ENCODE data around the gene SLC17A7. TPM values are rescaled to one million over a fixed set of nuclear protein-coding genes. Genes with fewer than 3 reads are reported as not detected.

Gene SLC17A7
- total and polyA plus RNA-seq, 10 donors = 0.07 to 0.13 (median 0.10) TPM; not detected in 5

DNA sequence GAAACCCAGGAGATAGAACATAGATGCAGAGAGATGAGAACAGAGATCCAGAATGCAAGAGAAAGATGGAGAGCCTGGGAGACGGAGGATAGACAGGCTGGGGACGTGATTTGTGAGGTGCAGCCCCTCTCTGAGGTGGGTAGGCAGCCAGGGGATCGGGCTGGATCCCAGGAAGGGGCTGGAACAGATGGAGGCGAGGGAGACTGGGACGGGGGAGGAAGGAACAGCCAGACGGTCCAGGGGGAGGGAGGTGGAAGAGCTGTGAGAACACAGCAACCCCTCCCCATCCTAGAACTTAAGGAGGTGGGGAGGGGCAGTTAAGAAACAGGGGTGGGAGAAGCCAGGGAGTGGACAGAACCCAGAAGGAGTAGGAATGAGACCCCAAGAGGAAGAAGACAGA, 3.1 kb downstream of the SLC17A7 start:
- no peaks in the 10 kb centered on the region for H3K9me3 ChIP-seq
- no peak for DNase-seq
- H3K4me3 ChIP-seq = no peak overlapping the region
- WGBS, 5 donors = 6 to 16% (median 14%) methylated on average over 6 of the region's 6 CpGs
- H3K27ac ChIP-seq = no peak overlapping the region
- TF ChIP-seq POLR2AphosphoS5 (IDR thresholded peaks at IDR 0.05) (no peak), POLR2A (IDR thresholded peaks at IDR 0.05) (no peak)
- TF ChIP-seq, protein P1, sequence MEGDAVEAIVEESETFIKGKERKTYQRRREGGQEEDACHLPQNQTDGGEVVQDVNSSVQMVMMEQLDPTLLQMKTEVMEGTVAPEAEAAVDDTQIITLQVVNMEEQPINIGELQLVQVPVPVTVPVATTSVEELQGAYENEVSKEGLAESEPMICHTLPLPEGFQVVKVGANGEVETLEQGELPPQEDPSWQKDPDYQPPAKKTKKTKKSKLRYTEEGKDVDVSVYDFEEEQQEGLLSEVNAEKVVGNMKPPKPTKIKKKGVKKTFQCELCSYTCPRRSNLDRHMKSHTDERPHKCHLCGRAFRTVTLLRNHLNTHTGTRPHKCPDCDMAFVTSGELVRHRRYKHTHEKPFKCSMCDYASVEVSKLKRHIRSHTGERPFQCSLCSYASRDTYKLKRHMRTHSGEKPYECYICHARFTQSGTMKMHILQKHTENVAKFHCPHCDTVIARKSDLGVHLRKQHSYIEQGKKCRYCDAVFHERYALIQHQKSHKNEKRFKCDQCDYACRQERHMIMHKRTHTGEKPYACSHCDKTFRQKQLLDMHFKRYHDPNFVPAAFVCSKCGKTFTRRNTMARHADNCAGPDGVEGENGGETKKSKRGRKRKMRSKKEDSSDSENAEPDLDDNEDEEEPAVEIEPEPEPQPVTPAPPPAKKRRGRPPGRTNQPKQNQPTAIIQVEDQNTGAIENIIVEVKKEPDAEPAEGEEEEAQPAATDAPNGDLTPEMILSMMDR (IDR thresholded peaks at IDR 0.05 in 8 of 11, conservative IDR thresholded peaks at IDR 0.05 in 3 of 11) = no peak
- H3K4me1 ChIP-seq = peaks cover 0 to 40% (median 22%) of the 10 kb centered on the region in 6 donors
- peaks cover 7 to 99% (median 91%) of the 10 kb centered on the region in 7 donors for H3K27me3 ChIP-seq (replicated peaks in 1 of 7)
- H3K36me3 ChIP-seq = no peaks in the 10 kb centered on the region
- intact Hi-C loops (cut with DNase I; ENCODE audit: low total_unique reads) = no loop called here

DNA sequence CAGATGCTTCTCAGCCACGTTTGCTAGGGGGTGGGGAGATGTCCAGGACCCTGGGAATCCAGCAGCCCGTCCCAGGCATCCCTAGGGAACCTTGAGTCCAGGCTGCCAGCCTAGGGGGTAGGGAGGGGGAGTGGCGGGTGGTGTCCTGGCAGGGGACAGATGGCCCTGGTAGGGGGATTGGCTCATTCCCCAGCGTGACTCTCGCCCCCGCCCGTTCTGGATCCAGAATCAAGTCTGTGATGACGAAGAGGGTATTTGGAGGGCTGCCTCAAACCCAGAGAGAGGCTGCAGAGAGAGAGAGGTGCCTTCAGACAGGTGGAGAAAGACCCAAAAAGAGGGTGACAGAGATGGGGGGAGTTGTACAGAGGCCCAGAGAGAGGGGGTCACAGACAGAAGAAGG, 4.1 kb downstream of the SLC17A7 start:
- Histone ChIP-seq H3K4me1 (peaks cover 0 to 40% (median 23%) of the 10 kb centered on the region in 6 donors), H3K27me3 (replicated peaks in 1 of 7) (peaks cover 9 to 100% (median 98%) of the 10 kb centered on the region in 7 donors), H3K4me3 (no peak overlapping the region), H3K9me3 (no peaks in the 10 kb centered on the region), H3K36me3 (no peaks in the 10 kb centered on the region), H3K27ac (no peak overlapping the region)
- intact Hi-C loops (cut with DNase I; ENCODE audit: low total_unique reads) = no loop called here
- no peak for TF ChIP-seq POLR2A (IDR thresholded peaks at IDR 0.05)
- TF ChIP-seq POLR2AphosphoS5 (IDR thresholded peaks at IDR 0.05) = no peak
- TF ChIP-seq, protein P1 (IDR thresholded peaks at IDR 0.05 in 8 of 11, conservative IDR thresholded peaks at IDR 0.05 in 3 of 11) = no peak
- no peak for DNase-seq
- 14 to 26% (median 17%) methylated on average over 8 of the region's 8 CpGs for WGBS, 5 donors

DNA sequence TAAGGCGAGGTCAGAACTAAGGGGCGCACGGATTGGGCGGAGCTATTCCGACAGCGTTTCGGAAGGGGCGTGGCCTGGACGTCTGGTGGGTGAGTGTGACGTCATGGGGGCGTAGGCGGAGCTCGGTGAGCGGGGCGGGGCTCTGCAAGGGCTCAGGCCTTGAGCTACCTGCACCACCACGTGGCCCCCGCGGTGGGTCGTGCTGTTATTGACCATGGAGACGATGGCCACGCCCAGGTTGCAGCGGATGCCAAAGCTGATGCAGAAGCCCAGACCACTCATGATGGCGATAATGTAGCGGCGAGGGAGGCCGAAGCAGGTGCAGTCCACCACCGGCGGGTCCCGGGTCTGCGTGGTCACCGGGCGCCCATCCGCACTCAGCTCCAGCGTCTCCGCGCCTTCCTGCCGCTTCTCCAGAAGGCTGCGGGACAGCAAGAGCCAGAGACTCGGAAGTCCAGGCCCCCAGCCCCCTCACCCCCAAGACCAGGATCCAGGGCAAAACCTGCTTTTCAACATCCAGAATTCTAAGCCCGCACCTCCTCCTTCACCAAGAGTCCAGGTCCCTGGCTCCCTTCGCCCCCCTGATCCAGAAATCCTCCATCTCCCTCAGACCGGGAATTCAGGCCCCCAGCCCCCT, 4.8 kb downstream of the SLC17A7 start:
- TF ChIP-seq POLR2AphosphoS5 (IDR thresholded peaks at IDR 0.05) (no peak), POLR2A (IDR thresholded peaks at IDR 0.05) (no peak)
- TF ChIP-seq, protein P1 (IDR thresholded peaks at IDR 0.05 in 8 of 11, conservative IDR thresholded peaks at IDR 0.05 in 3 of 11) = no peak
- no peaks in the 10 kb centered on the region for H3K36me3 ChIP-seq
- no peak for DNase-seq
- intact Hi-C loops (cut with DNase I; ENCODE audit: low total_unique reads) = no loop called here
- H3K4me3 ChIP-seq = peak overlapping the region in 1 of 8 donors; percentile 13
- WGBS, 5 donors = 10 to 48% (median 13%) methylated on average over 12 to 42 of the region's 42 CpGs
- H3K4me1 ChIP-seq = peaks cover 0 to 37% (median 17%) of the 10 kb centered on the region in 6 donors
- H3K9me3 ChIP-seq = no peaks in the 10 kb centered on the region
- no peak overlapping the region for H3K27ac ChIP-seq
- H3K27me3 ChIP-seq (replicated peaks in 1 of 7) = peaks cover 13 to 100% (median 98%) of the 10 kb centered on the region in 7 donors

DNA sequence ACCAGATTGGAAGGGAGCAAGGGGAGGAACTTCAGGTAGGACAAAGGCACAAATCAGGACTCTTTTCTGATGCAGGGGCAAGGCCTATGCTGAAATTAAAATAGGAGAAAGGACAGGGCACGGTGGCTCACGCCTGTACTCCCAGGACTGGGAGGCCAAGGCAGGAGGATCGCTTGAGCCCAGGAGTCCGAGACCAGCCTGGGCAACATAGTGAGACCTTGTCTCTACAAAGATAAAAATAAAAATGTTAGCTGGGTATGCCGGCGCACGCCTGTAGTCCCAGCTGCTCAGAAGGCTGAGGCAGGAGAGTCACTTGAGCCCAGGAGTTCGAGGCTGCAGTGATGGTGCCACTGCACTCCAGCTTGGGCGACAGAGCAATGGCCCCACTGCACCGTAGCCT, 5.7 kb downstream of the SLC17A7 start:
- no peak for DNase-seq
- Histone ChIP-seq H3K4me3 (no peak overlapping the region), H3K9me3 (no peaks in the 10 kb centered on the region), H3K4me1 (peaks cover 0 to 29% (median 16%) of the 10 kb centered on the region in 6 donors), H3K27ac (no peak overlapping the region), H3K36me3 (no peaks in the 10 kb centered on the region), H3K27me3 (replicated peaks in 1 of 7) (peaks cover 13 to 100% (median 97%) of the 10 kb centered on the region in 7 donors)
- TF ChIP-seq, protein P1 (IDR thresholded peaks at IDR 0.05 in 8 of 11, conservative IDR thresholded peaks at IDR 0.05 in 3 of 11) = no peak
- no peak for TF ChIP-seq POLR2AphosphoS5 (IDR thresholded peaks at IDR 0.05)
- no peak for TF ChIP-seq POLR2A (IDR thresholded peaks at IDR 0.05)
- WGBS, 5 donors = 84 to 91% (median 90%) methylated on average over 10 of the region's 10 CpGs
- intact Hi-C loops (cut with DNase I; ENCODE audit: low total_unique reads) = no loop called here

All from spleen (tissue), 11 donors.